ENCODE data around the gene SOX6. TPM values are rescaled to one million over a fixed set of nuclear protein-coding genes. Genes with fewer than 3 reads are reported as not detected.
"Not testable (repeated sequence)": the region's sequence is repeated elsewhere in the genome, so short reads cannot be mapped to it uniquely, and the experiment has no call there.

The SOX6 gene
- total RNA-seq, 1 donor from 2014 or later: 0.34 TPM

DNA sequence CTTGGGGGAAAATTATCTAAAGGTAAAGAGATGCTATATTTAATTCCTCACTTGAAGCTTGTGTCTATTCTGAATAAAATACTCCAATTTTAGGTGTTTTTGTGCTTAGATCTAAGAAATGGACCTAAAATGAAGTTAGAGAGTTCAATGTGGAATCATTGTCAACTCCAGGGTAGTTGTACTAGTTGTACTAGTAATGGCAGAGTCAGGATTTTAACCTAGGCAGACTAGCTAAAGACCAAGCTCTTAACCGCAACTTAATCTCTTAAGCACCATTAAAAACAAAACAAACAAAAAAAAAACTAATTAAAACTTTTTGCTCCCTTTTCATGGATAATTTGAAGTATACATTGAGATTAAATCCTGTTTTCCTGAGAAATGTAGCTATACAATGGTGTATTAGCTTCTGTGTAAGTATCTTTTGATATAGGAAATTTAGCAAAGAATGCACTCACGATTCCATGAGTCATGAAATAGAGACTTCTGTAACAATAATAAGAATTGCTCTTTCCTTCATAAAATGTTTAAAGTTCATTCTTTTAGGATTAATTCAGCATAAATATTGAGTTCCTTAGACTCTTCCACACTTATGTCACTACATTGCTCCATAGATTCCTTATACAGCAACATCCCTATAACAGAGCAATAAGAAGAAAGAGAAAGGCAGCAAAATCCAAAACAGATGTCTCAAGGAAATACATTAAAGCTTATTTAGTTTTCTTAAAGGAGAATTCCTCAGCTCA is 26.5 kb upstream of the SOX6 start:
- Mint-ChIP-seq H3K27ac (no peak overlapping the region), H3K27me3 (ENCODE audit: low read depth) (no peaks in the 10 kb centered on the region), H3K4me1 (ENCODE audit: low read depth) (no peaks in the 10 kb centered on the region), H3K36me3 (ENCODE audit: low read depth) (no peaks in the 10 kb centered on the region), H3K9me3 (no peaks in the 10 kb centered on the region), H3K4me3 (ENCODE audit: low read depth) (no peak overlapping the region)
- no peak for DNase-seq (ENCODE audit: low spot score)
- intact Hi-C loops (cut with micrococcal nuclease): no loop called here

GRCh38 chr11:16382186-16382585 is 25.8 kb upstream of the SOX6 start:
- DNase-seq (ENCODE audit: low spot score): no peak
- Mint-ChIP-seq H3K27ac (no peak overlapping the region), H3K4me3 (ENCODE audit: low read depth) (no peak overlapping the region), H3K36me3 (ENCODE audit: low read depth) (no peaks in the 10 kb centered on the region), H3K4me1 (ENCODE audit: low read depth) (no peaks in the 10 kb centered on the region), H3K27me3 (ENCODE audit: low read depth) (no peaks in the 10 kb centered on the region), H3K9me3 (no peaks in the 10 kb centered on the region)
- intact Hi-C loops (cut with micrococcal nuclease): no loop called here

GRCh38 chr11:16380941-16381568 is 24.7 kb upstream of the SOX6 start:
- no peaks in the 10 kb centered on the region for H3K36me3 Mint-ChIP-seq (ENCODE audit: low read depth)
- H3K4me1 Mint-ChIP-seq (ENCODE audit: low read depth): no peaks in the 10 kb centered on the region
- no peaks in the 10 kb centered on the region for H3K27me3 Mint-ChIP-seq (ENCODE audit: low read depth)
- no peaks in the 10 kb centered on the region for H3K9me3 Mint-ChIP-seq
- intact Hi-C loops (cut with micrococcal nuclease): no loop called here
- no peak overlapping the region for H3K27ac Mint-ChIP-seq
- H3K4me3 Mint-ChIP-seq (ENCODE audit: low read depth): no peak overlapping the region
- no peak for DNase-seq (ENCODE audit: low spot score)

DNA sequence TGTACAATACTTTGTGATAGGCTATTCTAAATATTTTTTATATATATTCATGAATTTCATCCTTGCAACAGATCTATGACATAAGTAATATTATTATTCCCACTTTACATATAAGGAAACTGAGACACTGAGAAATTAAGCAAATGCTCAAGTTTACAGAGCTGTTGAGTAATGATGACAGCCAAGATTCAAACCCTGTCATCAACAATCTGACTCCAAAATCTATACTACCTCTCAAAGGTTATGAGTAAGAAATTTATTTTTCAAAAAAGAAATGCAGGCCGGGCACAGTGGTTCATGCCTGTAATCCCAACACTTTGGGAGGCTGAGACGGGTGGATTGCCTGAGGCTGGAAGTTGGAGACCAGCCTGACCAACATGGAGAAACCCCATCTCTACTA is 22.6 kb upstream of the SOX6 start:
- Mint-ChIP-seq H3K9me3 (peaks cover 7% of the 10 kb centered on the region), H3K4me1 (ENCODE audit: low read depth) (no peaks in the 10 kb centered on the region), H3K27me3 (ENCODE audit: low read depth) (no peaks in the 10 kb centered on the region), H3K36me3 (ENCODE audit: low read depth) (no peaks in the 10 kb centered on the region), H3K27ac (no peak overlapping the region), H3K4me3 (ENCODE audit: low read depth) (no peak overlapping the region)
- intact Hi-C loops (cut with micrococcal nuclease): no loop called here
- DNase-seq (ENCODE audit: low spot score): no peak

GRCh38 chr11:16377746-16378145 is 21.4 kb upstream of the SOX6 start:
- peaks cover 7% of the 10 kb centered on the region for H3K9me3 Mint-ChIP-seq
- intact Hi-C loops (cut with micrococcal nuclease): no loop called here
- no peak overlapping the region for H3K27ac Mint-ChIP-seq
- H3K4me3 Mint-ChIP-seq (ENCODE audit: low read depth): no peak overlapping the region
- H3K4me1 Mint-ChIP-seq (ENCODE audit: low read depth): no peaks in the 10 kb centered on the region
- H3K27me3 Mint-ChIP-seq (ENCODE audit: low read depth): no peaks in the 10 kb centered on the region
- no peaks in the 10 kb centered on the region for H3K36me3 Mint-ChIP-seq (ENCODE audit: low read depth)
- DNase-seq (ENCODE audit: low spot score): no peak

- H3K9me3 Mint-ChIP-seq: not testable (repeated sequence)
Measured at GRCh38 chr11:16375664-16376063, 19.3 kb upstream of the SOX6 start.

GRCh38 chr11:16373768-16374167 is 17.4 kb upstream of the SOX6 start:
- no peak overlapping the region for H3K4me3 Mint-ChIP-seq (ENCODE audit: low read depth)
- H3K36me3 Mint-ChIP-seq (ENCODE audit: low read depth): no peaks in the 10 kb centered on the region
- H3K27me3 Mint-ChIP-seq (ENCODE audit: low read depth): no peaks in the 10 kb centered on the region
- H3K9me3 Mint-ChIP-seq: peaks cover 10% of the 10 kb centered on the region
- no peak for DNase-seq (ENCODE audit: low spot score)
- intact Hi-C loops (cut with micrococcal nuclease): no loop called here
- H3K27ac Mint-ChIP-seq: no peak overlapping the region
- H3K4me1 Mint-ChIP-seq (ENCODE audit: low read depth): no peaks in the 10 kb centered on the region

More at GRCh38 chr11:16375664-16376063, 19.3 kb upstream of the SOX6 start:
- H3K27ac Mint-ChIP-seq; H3K36me3 Mint-ChIP-seq (ENCODE audit: low read depth); H3K27me3 Mint-ChIP-seq (ENCODE audit: low read depth); H3K4me1 Mint-ChIP-seq (ENCODE audit: low read depth); intact Hi-C loops (cut with micrococcal nuclease); DNase-seq (ENCODE audit: low spot score); H3K4me3 Mint-ChIP-seq (ENCODE audit: low read depth): not testable (repeated sequence)

- no peaks in the 10 kb centered on the region for H3K27me3 Mint-ChIP-seq (ENCODE audit: low read depth)
- no peak overlapping the region for H3K4me3 Mint-ChIP-seq (ENCODE audit: low read depth)
- peaks cover 10% of the 10 kb centered on the region for H3K9me3 Mint-ChIP-seq
- no peaks in the 10 kb centered on the region for H3K4me1 Mint-ChIP-seq (ENCODE audit: low read depth)
- no peak for DNase-seq (ENCODE audit: low spot score)
- H3K36me3 Mint-ChIP-seq (ENCODE audit: low read depth): no peaks in the 10 kb centered on the region
- H3K27ac Mint-ChIP-seq: no peak overlapping the region
- intact Hi-C loops (cut with micrococcal nuclease): no loop called here
Measured at GRCh38 chr11:16372355-16372754, 16.0 kb upstream of the SOX6 start.

- Mint-ChIP-seq H3K27ac (no peak overlapping the region), H3K9me3 (peaks cover under 1% of the 10 kb centered on the region), H3K36me3 (ENCODE audit: low read depth) (no peaks in the 10 kb centered on the region), H3K4me3 (ENCODE audit: low read depth) (no peak overlapping the region), H3K4me1 (ENCODE audit: low read depth) (no peaks in the 10 kb centered on the region), H3K27me3 (ENCODE audit: low read depth) (no peaks in the 10 kb centered on the region)
- intact Hi-C loops (cut with micrococcal nuclease): no loop called here
- no peak for DNase-seq (ENCODE audit: low spot score)
Measured at GRCh38 chr11:16367252-16367651, 10.9 kb upstream of the SOX6 start.

GRCh38 chr11:16365581-16366228 is 9.4 kb upstream of the SOX6 start:
- Mint-ChIP-seq H3K27ac (no peak overlapping the region), H3K27me3 (ENCODE audit: low read depth) (no peaks in the 10 kb centered on the region), H3K4me1 (ENCODE audit: low read depth) (no peaks in the 10 kb centered on the region), H3K4me3 (ENCODE audit: low read depth) (no peak overlapping the region), H3K9me3 (no peaks in the 10 kb centered on the region), H3K36me3 (ENCODE audit: low read depth) (no peaks in the 10 kb centered on the region)
- DNase-seq (ENCODE audit: low spot score): no peak
- intact Hi-C loops (cut with micrococcal nuclease): no loop called here

DNA sequence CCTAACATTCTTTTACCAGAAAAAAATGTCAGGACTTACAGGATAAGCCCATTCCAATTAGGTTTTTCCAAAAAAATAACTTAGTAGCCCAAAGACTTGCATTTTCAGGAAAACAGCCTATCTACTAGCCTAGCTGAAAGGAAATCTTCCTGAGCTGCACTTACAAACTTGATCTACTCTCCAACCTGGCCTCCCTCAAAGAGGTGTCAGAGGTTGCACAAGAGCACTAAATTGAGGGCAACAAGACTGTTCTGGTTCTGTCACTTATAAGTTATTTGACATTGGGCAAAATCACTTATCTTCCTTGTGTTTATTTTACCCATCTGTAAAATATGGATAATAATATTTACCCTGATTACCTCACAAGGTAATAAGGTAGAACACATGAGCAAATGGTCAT is 7.9 kb upstream of the SOX6 start:
- DNase-seq (ENCODE audit: low spot score): no peak
- H3K27ac Mint-ChIP-seq: no peak overlapping the region
- no peaks in the 10 kb centered on the region for H3K4me1 Mint-ChIP-seq (ENCODE audit: low read depth)
- no peaks in the 10 kb centered on the region for H3K9me3 Mint-ChIP-seq
- intact Hi-C loops (cut with micrococcal nuclease): no loop called here
- no peaks in the 10 kb centered on the region for H3K27me3 Mint-ChIP-seq (ENCODE audit: low read depth)
- no peak overlapping the region for H3K4me3 Mint-ChIP-seq (ENCODE audit: low read depth)
- H3K36me3 Mint-ChIP-seq (ENCODE audit: low read depth): no peaks in the 10 kb centered on the region

GRCh38 chr11:16363706-16364105 is 7.4 kb upstream of the SOX6 start:
- Mint-ChIP-seq H3K27me3 (ENCODE audit: low read depth) (no peaks in the 10 kb centered on the region), H3K36me3 (ENCODE audit: low read depth) (no peaks in the 10 kb centered on the region), H3K4me1 (ENCODE audit: low read depth) (no peaks in the 10 kb centered on the region), H3K9me3 (no peaks in the 10 kb centered on the region), H3K4me3 (ENCODE audit: low read depth) (no peak overlapping the region), H3K27ac (no peak overlapping the region)
- DNase-seq (ENCODE audit: low spot score): no peak
- intact Hi-C loops (cut with micrococcal nuclease): no loop called here

DNA sequence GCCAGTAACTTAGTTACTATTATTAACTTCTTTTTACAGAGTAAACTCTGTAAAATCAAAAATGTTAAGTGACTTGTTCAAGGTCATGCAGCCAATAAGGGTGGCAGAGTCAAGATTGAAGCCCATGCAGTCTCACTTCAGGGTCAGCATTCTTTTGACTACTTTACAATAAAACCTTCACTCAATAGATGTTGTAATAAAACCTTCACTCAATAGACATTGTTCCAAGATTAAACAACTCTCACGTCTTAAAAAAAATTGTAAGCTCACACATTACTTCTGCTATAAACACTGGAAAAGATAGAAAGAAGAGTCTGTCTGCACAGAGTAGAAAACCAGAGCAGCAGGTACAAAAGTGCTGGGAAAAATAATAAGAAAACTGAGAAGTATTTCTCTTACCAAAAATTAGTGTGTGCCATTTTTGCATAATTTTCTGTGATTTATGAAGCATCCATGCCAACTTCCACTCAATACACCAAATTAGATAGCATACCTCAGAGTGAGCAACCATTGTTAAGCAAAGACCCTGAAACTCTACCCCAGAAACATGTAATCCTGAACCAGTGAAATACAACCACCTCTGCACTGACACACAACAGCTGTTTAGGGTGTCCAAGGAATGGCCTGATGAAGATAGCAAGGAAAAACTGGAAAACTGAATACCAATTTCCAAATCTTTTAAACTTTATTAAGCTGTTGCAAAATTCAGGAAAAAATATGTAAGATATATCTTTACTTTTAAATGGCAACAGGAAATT is 4.9 kb upstream of the SOX6 start:
- Mint-ChIP-seq H3K27ac (no peak overlapping the region), H3K27me3 (ENCODE audit: low read depth) (no peaks in the 10 kb centered on the region), H3K36me3 (ENCODE audit: low read depth) (no peaks in the 10 kb centered on the region), H3K4me1 (ENCODE audit: low read depth) (no peaks in the 10 kb centered on the region), H3K4me3 (ENCODE audit: low read depth) (no peak overlapping the region), H3K9me3 (no peaks in the 10 kb centered on the region)
- DNase-seq (ENCODE audit: low spot score): no peak
- intact Hi-C loops (cut with micrococcal nuclease): no loop called here
